Measurements from ENCODE around the gene CLDN1. TPM values are rescaled to one million over a fixed set of nuclear protein-coding genes. Genes with fewer than 3 reads are reported as not detected.

CLDN1 gene
- total and polyA plus RNA-seq, 2 of the 4 experiments (the other 2 are of a cell fraction), result 4.7 to 7.3 TPM

GRCh38 chr3:190293621-190294020 lies 28.6 kb downstream of the CLDN1 start:
- H3K4me1 ChIP-seq (ENCODE audit: control insufficient read depth, insufficient read depth, low read length), result no peaks in the 10 kb centered on the region
- H3K14ac ChIP-seq (replicated peaks; ENCODE audit: low read depth, low read length), result no peak overlapping the region
- no peak overlapping the region for H2BK5ac ChIP-seq (ENCODE audit: low read depth, low read length, poor library complexity, severe bottlenecking)
- TF ChIP-seq USF2 (IDR thresholded peaks at IDR 0.05; ENCODE audit: low read depth, low read length) (no peak), RAD21 (IDR thresholded peaks at IDR 0.05; ENCODE audit: low read length) (no peak), CTCF (conservative IDR thresholded peaks at IDR 0.05; ENCODE audit: low read depth, low read length) (no peak), MAFK (IDR thresholded peaks at IDR 0.05; ENCODE audit: low read depth, low read length) (no peak), FOS (IDR thresholded peaks at IDR 0.05; ENCODE audit: low read depth, low read length) (no peak), NFE2L2 (IDR thresholded peaks at IDR 0.05; ENCODE audit: low read depth, low read length) (no peak), RFX5 (IDR thresholded peaks at IDR 0.05; ENCODE audit: low read depth, low read length) (no peak), BHLHE40 (IDR thresholded peaks at IDR 0.05; ENCODE audit: low read depth, low read length) (no peak), SMC3 (IDR thresholded peaks at IDR 0.05; ENCODE audit: low read depth, low read length) (no peak), ELK1 (IDR thresholded peaks at IDR 0.05; ENCODE audit: borderline replicate concordance, low read depth, low read length) (no peak), MAZ (IDR thresholded peaks at IDR 0.05; ENCODE audit: borderline replicate concordance, low read depth, low read length) (no peak), MXI1 (IDR thresholded peaks at IDR 0.05; ENCODE audit: borderline replicate concordance, low read depth, low read length) (no peak), RCOR1 (IDR thresholded peaks at IDR 0.05; ENCODE audit: insufficient replicate concordance, low read length) (no peak), CEBPB (IDR thresholded peaks at IDR 0.05; ENCODE audit: low read depth, low read length) (no peak)
- H3K9ac ChIP-seq (ENCODE audit: low read depth, low read length), result no peak overlapping the region
- 67% methylated on average over 3 of the region's 3 CpGs; no CpG with 5 or more reads in 1 of the 2 experiments for WGBS, 2 experiments (ENCODE audit: extremely low coverage in 2 of 2, insufficient read length in 1 of 2)
- ChIA-PET POLR2A (ENCODE audit: unreplicated experiment) (no interaction called here), CTCF (no interaction called here)
- dilution Hi-C loops (cut with HindIII; ENCODE audit: low sequenced_read_pairs, unreplicated experiment) (no loop called here), in situ Hi-C loops (cut with MboI; ENCODE audit: low sequenced_read_pairs) (no loop called here), intact Hi-C loops (cut with micrococcal nuclease) (no loop called here)
- BruUV-seq (replicated peaks), result no TSS peak
- no peak for DNase-seq
- no peak overlapping the region for H4K8ac ChIP-seq (ENCODE audit: low read depth in 2 of 2, low read length in 2 of 2)
- peaks cover 4% of the 10 kb centered on the region; the same call in 1 of the 2 replicates for H3K9me3 ChIP-seq (ENCODE audit: control insufficient read depth, insufficient read depth, low read length)
- no peak overlapping the region for H3K27ac ChIP-seq (ENCODE audit: insufficient read depth, low read length)
- H4K5ac ChIP-seq (ENCODE audit: low read depth, low read length), result no peak overlapping the region
- no peak overlapping the region for H2BK120ac ChIP-seq (ENCODE audit: low read depth, low read length)
- no peak overlapping the region for H2AFZ ChIP-seq (replicated peaks; ENCODE audit: low read length, poor library complexity)
- no peak overlapping the region for H3K56ac ChIP-seq (ENCODE audit: extremely low read depth, insufficient read depth, low read length)
- no peak overlapping the region for H2AK5ac ChIP-seq (ENCODE audit: low read depth, low read length)
- H3K4ac ChIP-seq (ENCODE audit: low read depth, low read length), result no peak overlapping the region
- no peak overlapping the region for H3K4me3 ChIP-seq (ENCODE audit: insufficient read depth, low read depth, low read length)
- H3K23ac ChIP-seq (ENCODE audit: low read depth, low read length), result no peak overlapping the region
- no peak overlapping the region for H4K91ac ChIP-seq (ENCODE audit: insufficient read depth, low read depth, low read length)
- H3K4me2 ChIP-seq (ENCODE audit: low read depth, low read length), result no peak overlapping the region
- no peak for ATAC-seq (ENCODE audit: low read depth)
- no peak overlapping the region for H3K18ac ChIP-seq (ENCODE audit: low read depth, low read length)
- no peaks in the 10 kb centered on the region for H3K79me1 ChIP-seq (ENCODE audit: low read depth in 1 of 2, low read length in 2 of 2)
- no peaks in the 10 kb centered on the region for H3K36me3 ChIP-seq (ENCODE audit: control insufficient read depth, insufficient read depth, low read length)
- H2BK20ac ChIP-seq (ENCODE audit: low read depth, low read length), result no peak overlapping the region
- H2AK9ac ChIP-seq (replicated peaks; ENCODE audit: low read depth, low read length, poor library complexity), result no peak overlapping the region
- no peaks in the 10 kb centered on the region for H4K20me1 ChIP-seq (ENCODE audit: insufficient read depth, low read length)
- H3K27me3 ChIP-seq (ENCODE audit: control insufficient read depth, insufficient read depth, low read length), result no peaks in the 10 kb centered on the region
- H3K9me1 ChIP-seq (ENCODE audit: insufficient read depth, low read length), result 0 out of 2 replicates have a peak, but pooled peaks cover 2% of the 10 kb centered on the region
- H2BK15ac ChIP-seq (ENCODE audit: low read depth, low read length), result no peak overlapping the region

All from IMR-90 (cell line).